Naive thymus-derived CD4-positive, alpha-beta T cell (primary cell): ENCODE data around the gene LAMA5. TPM values are rescaled to one million over a fixed set of nuclear protein-coding genes. Genes with fewer than 3 reads are reported as not detected.

ENCODE experiments used
- ATAC-seq: fragments of 150-1000 bp; cut with Tn5 transposase; 2 replicates; pipeline ENCODE4 v1.10.0; 2021; ENCODE audit warnings: mild to moderate bottlenecking, moderate library complexity
- CTCF ChIA-PET: fragments of 350-600 bp; sonication (Branson Sonifier 250); formaldehyde crosslinking; loops from one replicate; lab custom pipeline; 2021; ENCODE audit warnings: antibody characterized with exemption; lab: Charles Lee
- POLR2A ChIA-PET: fragments of 350-600 bp; sonication (Branson Sonifier 250); formaldehyde crosslinking; loops from one replicate; lab custom pipeline; 2021; ENCODE audit warnings: antibody characterized with exemption, inconsistent platforms; lab: Charles Lee
- DNase-seq, 9 donors: peaks; one replicate each; pipeline versions ENCODE4 v3.0.0 to v3.0.0-alpha.2; 2020 to 2022; ENCODE audit warnings: mixed read lengths in 1 of 9
- H3K27ac ChIP-seq: one replicate; pipeline ENCODE4 v1.7.0; 2013; ENCODE audit warnings: mild to moderate bottlenecking, low read depth, low read length, moderate library complexity
- H3K27me3 ChIP-seq, 2 donors: one replicate each; pipeline ENCODE4 v1.7.0; 2013; ENCODE audit warnings: low read length in 2 of 2, mild to moderate bottlenecking in 2 of 2, moderate library complexity in 2 of 2; ENCODE audit not compliant: control insufficient read depth in 2 of 2, insufficient read depth in 2 of 2
- H3K36me3 ChIP-seq, 3 experiments: 1 replicate in 2 of 3; 2 replicates in 1 of 3; pipeline ENCODE4 v1.7.0; 2013; ENCODE audit warnings: low read length in 3 of 3, mild to moderate bottlenecking in 3 of 3, moderate library complexity in 1 of 3; ENCODE audit not compliant: insufficient read depth in 3 of 3, control insufficient read depth in 2 of 3
- H3K4me1 ChIP-seq, 2 donors: one replicate each; pipeline ENCODE4 v1.7.0; 2013; ENCODE audit warnings: low read length in 2 of 2, mild to moderate bottlenecking in 2 of 2, moderate library complexity in 1 of 2; ENCODE audit not compliant: control insufficient read depth in 2 of 2, insufficient read depth in 2 of 2
- H3K4me3 ChIP-seq: 2 replicates; pipeline ENCODE4 v1.7.0; 2013; ENCODE audit warnings: mild to moderate bottlenecking, low read length
- H3K9me3 ChIP-seq, 3 experiments: 1 replicate in 2 of 3; 2 replicates in 1 of 3; pipeline ENCODE4 v1.7.0; 2013; ENCODE audit warnings: low read length in 3 of 3; ENCODE audit not compliant: control insufficient read depth in 2 of 3
- H3K27ac Mint-ChIP-seq, 9 donors: one replicate each; pipeline ENCODE4 v1.8.0; 2020 to 2022; ENCODE audit warnings: mixed read lengths in 9 of 9, mild to moderate bottlenecking in 8 of 9, moderate library complexity in 5 of 9, inconsistent platforms in 2 of 9
- H3K27me3 Mint-ChIP-seq, 5 donors: one replicate each; pipeline ENCODE4 v1.8.0; 2021 to 2022; ENCODE audit warnings: mixed read lengths in 5 of 5, mild to moderate bottlenecking in 1 of 5
- H3K36me3 Mint-ChIP-seq, 5 donors: one replicate each; pipeline ENCODE4 v1.8.0; 2020 to 2022; ENCODE audit warnings: mixed read lengths in 5 of 5, mild to moderate bottlenecking in 3 of 5, inconsistent platforms in 1 of 5
- H3K4me1 Mint-ChIP-seq, 7 donors: one replicate each; pipeline ENCODE4 v1.8.0; 2020 to 2022; ENCODE audit warnings: mixed read lengths in 7 of 7, mild to moderate bottlenecking in 3 of 7, inconsistent platforms in 1 of 7
- H3K4me3 Mint-ChIP-seq, 10 donors: one replicate each; pipeline ENCODE4 v1.8.0; 2020 to 2022; ENCODE audit warnings: mild to moderate bottlenecking in 10 of 10, mixed read lengths in 10 of 10, moderate library complexity in 6 of 10, inconsistent platforms in 2 of 10
- H3K9me3 Mint-ChIP-seq, 11 donors: one replicate each; pipeline ENCODE4 v1.8.0; 2020 to 2022; ENCODE audit warnings: mixed read lengths in 11 of 11, mild to moderate bottlenecking in 4 of 11, inconsistent platforms in 1 of 11, moderate library complexity in 1 of 11
- intact Hi-C, 2 donors: fragments of 100-400 bp; cut with micrococcal nuclease; formaldehyde crosslinking; loops; one replicate each; pipeline ENCODE4 v1.15.1; 2023
- polyA plus RNA-seq, 2 donors: library from polyadenylated mRNA; unstranded; fragments of 300-500 nt; fragmentation: Illumina TruSeq; gene quantifications; one replicate each; pipeline ENCODE4 v1.2.3, GENCODE V29; 2021
- total RNA-seq, 6 experiments: library from RNA in 5 of 6; stranded (reverse) in 5 of 6; gene quantifications; 1 replicate in 5 of 6; 2 replicates in 1 of 6; pipeline ENCODE4 v1.2.3 and lab custom pipeline; 2021 to 2026

The LAMA5 gene
- total and polyA plus RNA-seq, 7 experiments from 2014 or later, result 0.05 to 1.3 (median 0.57) TPM; not detected in 2

DNA sequence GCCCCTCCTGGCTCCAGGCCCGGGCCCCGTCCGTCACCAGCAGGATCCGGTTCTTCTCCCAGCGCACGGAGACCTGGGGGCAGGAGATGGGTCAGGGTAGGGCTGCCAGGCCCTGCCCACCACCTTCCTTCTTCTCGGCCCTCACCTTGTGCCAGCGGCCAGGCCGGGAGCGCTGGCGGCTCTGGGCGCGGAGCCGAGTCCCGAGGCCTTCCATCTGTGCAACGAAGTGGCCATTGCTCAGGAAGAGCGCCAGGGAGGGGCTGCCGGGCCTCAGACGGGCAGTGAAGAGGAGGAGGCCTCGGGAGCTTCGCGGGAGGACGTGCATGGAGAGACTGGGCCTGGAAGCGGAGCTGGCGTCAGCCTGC, 56.4 kb downstream of the LAMA5 start:
- ChIA-PET POLR2A (no interaction called here), CTCF (no interaction called here)
- H3K27me3 ChIP-seq, result no peaks in the 10 kb centered on the region
- peaks cover 0 to 36% (median 8%) of the 10 kb centered on the region in 3 experiments for H3K36me3 ChIP-seq
- DNase-seq, result no peak
- Mint-ChIP-seq H3K36me3 (peaks cover 0 to 8% (median 3%) of the 10 kb centered on the region in 5 donors), H3K9me3 (no peaks in the 10 kb centered on the region), H3K4me3 (no peak overlapping the region), H3K27me3 (no peaks in the 10 kb centered on the region), H3K27ac (no peak overlapping the region), H3K4me1 (peaks cover 0 to 2% (median under 1%) of the 10 kb centered on the region in 7 donors)
- peaks cover 0 to 1% of the 10 kb centered on the region in 2 donors for H3K4me1 ChIP-seq
- H3K9me3 ChIP-seq, result no peaks in the 10 kb centered on the region
- no peak overlapping the region for H3K27ac ChIP-seq
- no peak for ATAC-seq
- intact Hi-C loops, result no loop called here
- H3K4me3 ChIP-seq, result no peak overlapping the region

GRCh38 chr20:62309947-62310756, 57.0 kb downstream of the LAMA5 start:
- Histone ChIP-seq H3K4me3 (no peak overlapping the region), H3K9me3 (no peaks in the 10 kb centered on the region), H3K27me3 (no peaks in the 10 kb centered on the region), H3K4me1 (peaks cover 4 to 6% of the 10 kb centered on the region in 2 donors), H3K27ac (no peak overlapping the region), H3K36me3 (peaks cover 0 to 41% (median 8%) of the 10 kb centered on the region in 3 experiments)
- intact Hi-C loops, result no loop called here
- ChIA-PET CTCF (no interaction called here), POLR2A (no interaction called here)
- ATAC-seq (no peak), DNase-seq (no peak)
- H3K36me3 Mint-ChIP-seq, result peaks cover 0 to 11% (median 4%) of the 10 kb centered on the region in 5 donors
- H3K27ac Mint-ChIP-seq, result no peak overlapping the region
- peaks cover 4 to 7% (median 5%) of the 10 kb centered on the region in 7 donors for H3K4me1 Mint-ChIP-seq
- no peaks in the 10 kb centered on the region for H3K9me3 Mint-ChIP-seq
- no peaks in the 10 kb centered on the region for H3K27me3 Mint-ChIP-seq
- H3K4me3 Mint-ChIP-seq, result no peak overlapping the region

DNA sequence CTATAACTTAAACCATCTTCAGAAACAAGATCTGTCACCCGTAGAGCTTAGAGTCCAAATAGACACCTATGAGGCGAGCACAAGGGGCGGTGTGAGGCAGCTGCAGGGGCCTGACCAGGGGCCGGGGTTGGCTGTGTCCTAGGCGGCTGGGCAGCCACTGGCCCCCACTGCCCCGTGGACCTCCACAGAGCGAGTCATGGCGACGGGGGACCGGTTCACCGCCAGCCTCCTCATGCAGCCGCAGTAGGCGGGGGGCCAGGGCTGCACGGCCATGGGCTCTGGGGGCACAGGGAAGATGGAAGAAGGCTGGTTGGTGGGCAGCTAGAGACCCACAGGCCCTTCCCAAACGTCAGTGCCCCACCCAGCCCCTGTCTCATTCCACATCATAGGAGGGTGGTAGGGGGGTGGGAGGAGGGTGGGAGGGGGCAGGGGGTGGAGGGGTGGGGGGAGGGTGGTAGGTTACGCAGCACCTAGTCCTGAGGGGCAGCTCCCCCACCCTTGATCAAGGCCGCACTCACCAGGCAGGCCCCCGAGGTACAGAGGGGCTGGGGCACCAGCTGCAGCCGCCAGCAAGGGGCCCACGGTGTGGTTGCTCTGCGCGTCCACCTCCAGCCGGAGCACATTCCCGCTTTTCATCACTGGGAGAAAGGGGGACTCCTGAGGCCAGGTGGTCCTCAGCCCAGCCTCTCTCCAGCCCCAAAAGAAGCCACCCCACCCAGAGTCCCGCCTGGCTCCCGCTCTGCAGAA, 57.7 kb downstream of the LAMA5 start:
- Mint-ChIP-seq H3K4me3 (no peak overlapping the region), H3K4me1 (peaks cover 7 to 14% (median 11%) of the 10 kb centered on the region in 7 donors), H3K9me3 (no peaks in the 10 kb centered on the region), H3K27ac (no peak overlapping the region), H3K27me3 (no peaks in the 10 kb centered on the region), H3K36me3 (peaks cover 0 to 11% (median 4%) of the 10 kb centered on the region in 5 donors)
- DNase-seq (no peak), ATAC-seq (no peak)
- intact Hi-C loops, result no loop called here
- Histone ChIP-seq H3K27me3 (no peaks in the 10 kb centered on the region), H3K9me3 (no peaks in the 10 kb centered on the region), H3K4me3 (no peak overlapping the region), H3K27ac (no peak overlapping the region), H3K4me1 (peaks cover 12 to 14% of the 10 kb centered on the region in 2 donors), H3K36me3 (peaks cover 0 to 49% (median 8%) of the 10 kb centered on the region in 3 experiments)
- ChIA-PET CTCF (interaction anchor here (0.9 kb wide), 1 partner anchor 8 kb away, joined by 4 read pairs; no protein-coding TSS in a partner anchor), POLR2A (no interaction called here)

DNA sequence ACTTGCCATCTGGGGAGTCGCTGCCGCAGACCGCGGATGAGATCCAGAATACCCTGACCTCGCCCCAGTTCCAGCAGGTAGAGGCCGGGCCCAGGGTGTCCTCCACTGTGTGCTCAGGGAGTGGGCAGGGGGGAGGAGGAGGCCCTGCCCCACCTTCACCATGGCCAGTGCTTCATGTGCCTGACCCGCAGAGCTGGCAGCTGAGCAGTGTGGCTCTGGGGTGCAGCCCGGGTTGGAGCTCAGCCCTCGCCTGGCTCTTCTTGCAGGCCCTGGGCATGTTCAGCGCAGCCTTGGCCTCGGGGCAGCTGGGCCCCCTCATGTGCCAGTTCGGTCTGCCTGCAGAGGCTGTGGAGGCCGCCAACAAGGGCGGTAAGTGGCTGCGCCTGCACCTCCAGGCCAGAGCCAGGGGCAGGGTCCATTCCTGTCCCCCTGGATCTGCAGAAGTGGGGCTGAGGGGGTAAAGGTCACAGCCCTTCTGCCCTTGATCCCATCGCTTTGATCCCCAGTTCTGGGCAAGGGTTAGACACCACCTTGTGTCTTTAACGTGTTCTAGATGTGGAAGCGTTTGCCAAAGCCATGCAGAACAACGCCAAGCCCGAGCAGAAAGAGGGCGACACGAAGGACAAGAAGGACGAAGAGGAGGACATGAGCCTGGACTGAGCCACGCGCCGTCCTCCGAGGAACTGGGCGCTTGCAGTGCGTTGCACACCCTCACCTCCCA, 58.9 kb downstream of the LAMA5 start:
- DNase-seq, result no peak
- H3K27ac ChIP-seq, result no peak overlapping the region
- H3K9me3 Mint-ChIP-seq, result no peaks in the 10 kb centered on the region
- H3K4me3 ChIP-seq, result no peak overlapping the region
- peaks cover 17 to 19% of the 10 kb centered on the region in 2 donors for H3K4me1 ChIP-seq
- H3K27ac Mint-ChIP-seq, result no peak overlapping the region
- ChIA-PET POLR2A (no interaction called here), CTCF (interaction anchor here (0.9 kb wide), 1 partner anchor 7 kb away, joined by 4 read pairs; no protein-coding TSS in a partner anchor)
- H3K27me3 ChIP-seq, result no peaks in the 10 kb centered on the region
- H3K9me3 ChIP-seq, result no peaks in the 10 kb centered on the region
- intact Hi-C loops, result no loop called here
- H3K27me3 Mint-ChIP-seq, result no peaks in the 10 kb centered on the region
- peaks cover 0 to 15% (median 4%) of the 10 kb centered on the region in 5 donors for H3K36me3 Mint-ChIP-seq
- H3K4me1 Mint-ChIP-seq, result peaks cover 12 to 24% (median 18%) of the 10 kb centered on the region in 7 donors
- ATAC-seq, result no peak
- peak overlapping the region in 1 of 10 donors; percentile 38 for H3K4me3 Mint-ChIP-seq
- H3K36me3 ChIP-seq, result peaks cover 0 to 53% (median 8%) of the 10 kb centered on the region in 3 experiments

DNA sequence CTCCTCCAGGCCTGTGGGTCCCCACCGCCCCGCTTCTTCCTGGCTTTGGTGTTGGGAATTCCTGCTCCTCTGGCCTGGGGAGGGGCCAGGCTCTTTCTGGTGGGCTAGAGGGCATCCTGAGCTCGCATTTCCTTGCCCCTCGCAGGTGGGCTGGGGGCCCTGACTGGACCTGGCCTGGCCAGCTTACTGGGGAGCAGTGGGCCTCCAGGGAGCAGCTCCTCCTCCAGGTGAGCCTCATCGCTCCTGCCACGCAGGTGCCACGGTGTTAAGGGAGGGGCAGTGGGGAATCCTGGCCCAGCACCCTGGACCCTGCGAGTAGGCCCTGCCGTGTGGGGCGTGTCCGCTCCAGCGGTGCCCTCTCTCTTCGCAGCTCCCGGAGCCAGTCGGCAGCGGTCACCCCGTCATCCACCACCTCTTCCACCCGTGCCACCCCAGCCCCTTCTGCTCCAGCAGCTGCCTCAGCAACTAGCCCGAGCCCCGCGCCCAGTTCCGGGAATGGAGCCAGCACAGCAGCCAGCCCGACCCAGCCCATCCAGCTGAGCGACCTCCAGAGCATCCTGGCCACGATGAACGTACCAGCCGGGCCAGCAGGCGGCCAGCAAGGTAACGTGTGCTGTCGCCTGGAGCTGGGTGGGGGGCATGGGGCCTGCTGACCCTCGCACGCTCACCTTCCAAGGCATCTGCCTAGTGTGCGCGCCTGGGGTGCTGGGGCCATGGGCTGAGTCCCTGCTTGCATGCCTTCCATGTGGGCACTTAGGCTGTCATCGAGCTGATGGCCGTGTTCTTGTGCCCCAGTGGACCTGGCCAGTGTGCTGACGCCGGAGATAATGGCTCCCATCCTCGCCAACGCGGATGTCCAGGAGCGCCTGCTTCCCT, 59.6 kb downstream of the LAMA5 start:
- no peaks in the 10 kb centered on the region for H3K27me3 ChIP-seq
- no peak overlapping the region for H3K27ac ChIP-seq
- ChIA-PET POLR2A (no interaction called here), CTCF (no interaction called here)
- H3K4me3 ChIP-seq, result no peak overlapping the region
- H3K9me3 Mint-ChIP-seq, result no peaks in the 10 kb centered on the region
- peaks cover 0 to 15% (median 4%) of the 10 kb centered on the region in 5 donors for H3K36me3 Mint-ChIP-seq
- peaks cover 12 to 24% (median 18%) of the 10 kb centered on the region in 7 donors for H3K4me1 Mint-ChIP-seq
- no peaks in the 10 kb centered on the region for H3K27me3 Mint-ChIP-seq
- no peak for DNase-seq
- H3K4me1 ChIP-seq, result peaks cover 17 to 19% of the 10 kb centered on the region in 2 donors
- intact Hi-C loops, result no loop called here
- no peaks in the 10 kb centered on the region for H3K9me3 ChIP-seq
- no peak for ATAC-seq
- peak overlapping the region in 1 of 10 donors; percentile 38 for H3K4me3 Mint-ChIP-seq
- peaks cover 0 to 54% (median 8%) of the 10 kb centered on the region in 3 experiments for H3K36me3 ChIP-seq
- H3K27ac Mint-ChIP-seq, result no peak overlapping the region
